Sigmoid colon (tissue), 7 donors: ENCODE results near the gene CISD2. TPM values are rescaled to one million over a fixed set of nuclear protein-coding genes. Genes with fewer than 3 reads are reported as not detected.

Experiments
- DNase-seq: peaks from one replicate; pipeline ENCODE4 v3.0.0-alpha.2; 2019
- H3K27ac ChIP-seq, 4 donors: fragments of 200-600 bp; sonication (generic); one replicate each; pipeline ENCODE4 v1.5.1; 2016 to 2019; ENCODE audit warnings: mild to moderate bottlenecking in 1 of 4
- H3K27me3 ChIP-seq, 3 donors: fragments of 200-600 bp; sonication (generic); one replicate each; pipeline ENCODE4 v1.5.1; 2019; ENCODE audit warnings: mild to moderate bottlenecking in 1 of 3
- H3K36me3 ChIP-seq, 4 donors: fragments of 200-600 bp; sonication (generic); one replicate each; pipeline ENCODE4 v1.5.1; 2016 to 2019
- H3K4me1 ChIP-seq, 4 donors: fragments of 200-600 bp; sonication (generic); one replicate each; pipeline ENCODE4 v1.5.1; 2017 to 2019
- H3K4me3 ChIP-seq, 4 donors: fragments of 200-600 bp; sonication (generic); one replicate each; pipeline ENCODE4 v1.5.1; 2017 to 2019; ENCODE audit warnings: mild to moderate bottlenecking in 2 of 4, moderate library complexity in 1 of 4
- H3K9me3 ChIP-seq, 4 donors: fragments of 200-600 bp in 3 of 4; sonication (generic) in 3 of 4; one replicate each; pipeline versions ENCODE4 v1.5.1 to v1.6.1; 2013 to 2019
- CTCF ChIP-seq, 4 experiments: fragments of 450-650 bp in 3 of 4; fragments of 200-600 bp in 1 of 4; IDR thresholded peaks; one replicate each; pipeline ENCODE4 v1.5.1; 2016 to 2019; ENCODE audit warnings: antibody characterized with exemption in 4 of 4, mild to moderate bottlenecking in 3 of 4, moderate library complexity in 2 of 4
- EP300 ChIP-seq, 4 donors: sonication (generic); formaldehyde crosslinking; IDR thresholded peaks; one replicate each; pipeline ENCODE4 v1.6.1; 2017; ENCODE audit warnings: antibody characterized with exemption in 4 of 4
- POLR2A ChIP-seq, 2 donors: fragments of 450-650 bp; IDR thresholded peaks; one replicate each; pipeline ENCODE4 v1.6.1; 2016; ENCODE audit warnings: antibody characterized with exemption in 2 of 2, mild to moderate bottlenecking in 2 of 2, moderate library complexity in 2 of 2
- POLR2AphosphoS5 ChIP-seq, 4 donors: sonication (generic); formaldehyde crosslinking; IDR thresholded peaks; one replicate each; pipeline ENCODE4 v1.6.1; 2017; ENCODE audit warnings: antibody characterized with exemption in 4 of 4
- WGBS, 2 donors: extraction: QIAGEN DNeasy Blood & Tissue Kit; methylation state at CpG; one replicate each; pipeline ENCODE4 v1.1.7; 2013; 5-methylcytosine and 5-hydroxymethylcytosine counted together
- intact Hi-C: fragments of 100-400 bp; cut with DNase I; formaldehyde crosslinking; loops from one replicate; pipeline ENCODE4 v1.15.1; 2023
- polyA plus RNA-seq, 3 donors: library from polyadenylated mRNA; stranded (reverse); fragments of 200-250 nt; gene quantifications; one replicate each; pipeline ENCODE4 v1.2.3, GENCODE V29; 2013
- total RNA-seq, 4 donors: library from RNA; depleted of rRNA; stranded (reverse); fragments of >200 nt; gene quantifications; one replicate each; pipeline ENCODE4 v1.1.0, GENCODE V29; 2016
- donor health status: healthy with polysubstance abuse.
- donor health status: Bipolar disorder and iron deficiency.
- donor health status: healthy.

The CISD2 gene
- total and polyA plus RNA-seq, 7 donors = 6.5 to 31.7 (median 16.5) TPM

- DNase-seq = no peak
- 93% methylated on average over 4 of the region's 4 CpGs for WGBS, 2 donors
- TF ChIP-seq CTCF (IDR thresholded peaks at IDR 0.05) = no peak
- no peak for TF ChIP-seq POLR2AphosphoS5 (IDR thresholded peaks at IDR 0.05)
- no peak for TF ChIP-seq EP300 (IDR thresholded peaks at IDR 0.05)
- TF ChIP-seq POLR2A (IDR thresholded peaks at IDR 0.05) = no peak
- peaks cover 4 to 13% (median 10%) of the 10 kb centered on the region in 4 donors for H3K4me1 ChIP-seq
- no peak overlapping the region for H3K4me3 ChIP-seq
- intact Hi-C loops = no loop called here
- no peaks in the 10 kb centered on the region for H3K27me3 ChIP-seq
- H3K9me3 ChIP-seq = no peaks in the 10 kb centered on the region
- H3K27ac ChIP-seq = no peak overlapping the region
- H3K36me3 ChIP-seq = no peaks in the 10 kb centered on the region
These were observed 36.7 kb upstream of the CISD2 start for GRCh38 chr4:102832105-102832504.

GRCh38 chr4:102832667-102833066 lies 36.1 kb upstream of the CISD2 start:
- Histone ChIP-seq H3K4me3 (no peak overlapping the region), H3K9me3 (no peaks in the 10 kb centered on the region), H3K27me3 (no peaks in the 10 kb centered on the region), H3K27ac (no peak overlapping the region), H3K4me1 (peaks cover 4 to 13% (median 10%) of the 10 kb centered on the region in 4 donors), H3K36me3 (no peaks in the 10 kb centered on the region)
- DNase-seq = no peak
- intact Hi-C loops = no loop called here
- TF ChIP-seq POLR2AphosphoS5 (IDR thresholded peaks at IDR 0.05) (no peak), EP300 (IDR thresholded peaks at IDR 0.05) (no peak), POLR2A (IDR thresholded peaks at IDR 0.05) (no peak), CTCF (IDR thresholded peaks at IDR 0.05) (no peak)
- WGBS, 2 donors = 86 to 91% methylated on average over 1 of the region's 1 CpG

GRCh38 chr4:102836596-102836995 lies 32.2 kb upstream of the CISD2 start:
- no peak for DNase-seq
- TF ChIP-seq POLR2AphosphoS5 (IDR thresholded peaks at IDR 0.05) (no peak), POLR2A (IDR thresholded peaks at IDR 0.05) (no peak), CTCF (IDR thresholded peaks at IDR 0.05) (no peak), EP300 (IDR thresholded peaks at IDR 0.05) (no peak)
- WGBS, 2 donors = 97 to 100% methylated on average over 1 of the region's 1 CpG
- no peaks in the 10 kb centered on the region for H3K9me3 ChIP-seq
- no peaks in the 10 kb centered on the region for H3K36me3 ChIP-seq
- intact Hi-C loops = no loop called here
- H3K27ac ChIP-seq = no peak overlapping the region
- no peaks in the 10 kb centered on the region for H3K4me1 ChIP-seq
- H3K4me3 ChIP-seq = no peak overlapping the region
- H3K27me3 ChIP-seq = no peaks in the 10 kb centered on the region

GRCh38 chr4:102842367-102842766 lies 26.4 kb upstream of the CISD2 start:
- intact Hi-C loops = no loop called here
- Histone ChIP-seq H3K9me3 (no peaks in the 10 kb centered on the region), H3K36me3 (no peaks in the 10 kb centered on the region), H3K4me3 (no peak overlapping the region), H3K27me3 (no peaks in the 10 kb centered on the region), H3K4me1 (no peaks in the 10 kb centered on the region), H3K27ac (no peak overlapping the region)
- WGBS, 2 donors = 83 to 86% methylated on average over 3 of the region's 3 CpGs
- no peak for DNase-seq
- TF ChIP-seq POLR2AphosphoS5 (IDR thresholded peaks at IDR 0.05) (no peak), POLR2A (IDR thresholded peaks at IDR 0.05) (no peak), CTCF (IDR thresholded peaks at IDR 0.05) (no peak), EP300 (IDR thresholded peaks at IDR 0.05) (no peak)

GRCh38 chr4:102843273-102843672 lies 25.5 kb upstream of the CISD2 start:
- intact Hi-C loops = no loop called here
- no peak for DNase-seq
- no peaks in the 10 kb centered on the region for H3K9me3 ChIP-seq
- H3K4me3 ChIP-seq = no peak overlapping the region
- TF ChIP-seq EP300 (IDR thresholded peaks at IDR 0.05) (no peak), POLR2AphosphoS5 (IDR thresholded peaks at IDR 0.05) (no peak), POLR2A (IDR thresholded peaks at IDR 0.05) (no peak), CTCF (IDR thresholded peaks at IDR 0.05) (no peak)
- no peaks in the 10 kb centered on the region for H3K4me1 ChIP-seq
- no peaks in the 10 kb centered on the region for H3K36me3 ChIP-seq
- no peak overlapping the region for H3K27ac ChIP-seq
- H3K27me3 ChIP-seq = no peaks in the 10 kb centered on the region
